ENCODE data around the gene MEIOSIN.

The MEIOSIN gene

GRCh38 chr19:45701676-45702075 is 31.6 kb upstream of the MEIOSIN start:
- H3K4me3 ChIP-seq (ENCODE audit: low read length), result no peak overlapping the region
- DNase-seq (ENCODE audit: low read depth), result no peak
- TF ChIP-seq CTCF (IDR thresholded peaks at IDR 0.05; ENCODE audit: insufficient read depth, low read depth, low read length, missing control alignments), result no peak

GRCh38 chr19:45705115-45705514 is 28.1 kb upstream of the MEIOSIN start:
- TF ChIP-seq CTCF (IDR thresholded peaks at IDR 0.05; ENCODE audit: insufficient read depth, low read depth, low read length, missing control alignments), result no peak
- no peak for DNase-seq (ENCODE audit: low read depth)
- H3K4me3 ChIP-seq (ENCODE audit: low read length), result no peak overlapping the region

GRCh38 chr19:45705710-45706415 is 27.4 kb upstream of the MEIOSIN start:
- DNase-seq (ENCODE audit: low read depth), result no peak
- H3K4me3 ChIP-seq (ENCODE audit: low read length), result no peak overlapping the region
- TF ChIP-seq CTCF (IDR thresholded peaks at IDR 0.05; ENCODE audit: insufficient read depth, low read depth, low read length, missing control alignments), result no peak

GRCh38 chr19:45710356-45711130 is 22.7 kb upstream of the MEIOSIN start:
- TF ChIP-seq CTCF (IDR thresholded peaks at IDR 0.05; ENCODE audit: insufficient read depth, low read depth, low read length, missing control alignments), result no peak
- no peak for DNase-seq (ENCODE audit: low read depth)

GRCh38 chr19:45711851-45712698 is 21.2 kb upstream of the MEIOSIN start:
- no peak overlapping the region for H3K4me3 ChIP-seq (ENCODE audit: low read length)
- TF ChIP-seq CTCF (IDR thresholded peaks at IDR 0.05; ENCODE audit: insufficient read depth, low read depth, low read length, missing control alignments), result no peak
- no peak for DNase-seq (ENCODE audit: low read depth)

More at GRCh38 chr19:45710356-45711130, 22.7 kb upstream of the MEIOSIN start:
- H3K4me3 ChIP-seq (ENCODE audit: low read length), result no peak overlapping the region

GRCh38 chr19:45712699-45713067 is 20.6 kb upstream of the MEIOSIN start:
- H3K4me3 ChIP-seq (ENCODE audit: low read length), result no peak overlapping the region
- TF ChIP-seq CTCF (IDR thresholded peaks at IDR 0.05; ENCODE audit: insufficient read depth, low read depth, low read length, missing control alignments), result no peak
- no peak for DNase-seq (ENCODE audit: low read depth)

Data from epithelial cell of esophagus (primary cell).